ENCODE measurements around the gene CNTN3. TPM values are rescaled to one million over a fixed set of nuclear protein-coding genes. Genes with fewer than 3 reads are reported as not detected.

CNTN3 gene
- polyA plus RNA-seq, 1 donor (not counting 4 experiments of a cell fraction or from before 2014, with no cell fraction given), result 0.01 TPM

DNA sequence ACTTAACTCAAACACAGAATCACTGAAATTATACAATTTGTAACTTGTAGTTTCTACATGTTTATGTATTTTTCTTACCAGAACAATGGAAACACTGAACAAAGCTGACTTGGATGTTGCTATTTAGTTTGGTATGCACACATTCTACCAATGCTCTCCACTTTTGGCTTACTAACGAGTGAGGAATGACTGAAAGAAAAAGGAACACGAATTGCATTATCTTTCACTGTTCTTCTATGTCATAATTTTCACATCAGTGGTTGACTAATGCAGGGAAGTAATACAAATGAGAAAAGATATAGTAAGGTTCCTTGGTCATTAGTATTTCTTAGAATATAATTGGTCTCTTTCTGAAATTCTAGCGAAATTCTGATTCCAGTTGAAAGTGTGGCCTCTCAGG, 9.8 kb upstream of the CNTN3 start:
- Histone ChIP-seq H3K9ac (ENCODE audit: control insufficient read depth, extremely low read depth, insufficient read depth, low read length) (no peak overlapping the region), H4K20me1 (ENCODE audit: control insufficient read depth, extremely low read depth, insufficient read depth, low read length) (no peaks in the 10 kb centered on the region), H3K4me3 (ENCODE audit: control insufficient read depth in 2 of 3, extremely low read depth in 1 of 3, insufficient read depth in 2 of 3, low read depth in 1 of 3, low read length in 3 of 3) (no peak overlapping the region), H3K4me2 (ENCODE audit: control insufficient read depth, extremely low read depth, insufficient read depth, low read depth, low read length) (no peak overlapping the region), H3K27me3 (ENCODE audit: control insufficient read depth, extremely low read depth, insufficient read depth, low read length) (no peaks in the 10 kb centered on the region), H3K36me3 (ENCODE audit: control insufficient read depth in 2 of 2, extremely low read depth in 1 of 2, insufficient read depth in 2 of 2, low read length in 2 of 2) (no peaks in the 10 kb centered on the region), H3K9me1 (ENCODE audit: control insufficient read depth, extremely low read depth, insufficient read depth, low read length) (no peaks in the 10 kb centered on the region), H3K9me3 (ENCODE audit: control insufficient read depth, low read depth, low read length) (no peaks in the 10 kb centered on the region), H2AFZ (ENCODE audit: control insufficient read depth, low read length) (no peak overlapping the region), H3K79me2 (ENCODE audit: control insufficient read depth, insufficient read depth, low read length) (no peaks in the 10 kb centered on the region), H3K27ac (ENCODE audit: control insufficient read depth, insufficient read depth, low read length) (no peak overlapping the region), H3K4me1 (ENCODE audit: control insufficient read depth, extremely low read depth, insufficient read depth, low read length) (no peaks in the 10 kb centered on the region)
- no peak for TF ChIP-seq CTCF (optimal IDR thresholded peaks at IDR 0.05 in 1 of 3, IDR thresholded peaks at IDR 0.05 in 1 of 3, conservative IDR thresholded peaks at IDR 0.05 in 1 of 3; ENCODE audit: extremely low read depth in 1 of 3, insufficient read depth in 2 of 3, low read length in 3 of 3)
- TF ChIP-seq EZH2 (IDR thresholded peaks at IDR 0.05; ENCODE audit: low read length), result no peak
- no peak for FAIRE-seq
- dilution Hi-C loops (cut with MboI; ENCODE audit: extremely low pct_ligation_motif_present, low sequenced_read_pairs), result no loop called here
- DNase-seq (ENCODE audit: low read depth, low spot score), result no peak

GRCh38 chr3:74623261-74623836, 8.9 kb upstream of the CNTN3 start:
- TF ChIP-seq EZH2 (IDR thresholded peaks at IDR 0.05; ENCODE audit: low read length) (no peak), CTCF (optimal IDR thresholded peaks at IDR 0.05 in 1 of 3, IDR thresholded peaks at IDR 0.05 in 1 of 3, conservative IDR thresholded peaks at IDR 0.05 in 1 of 3; ENCODE audit: extremely low read depth in 1 of 3, insufficient read depth in 2 of 3, low read length in 3 of 3) (no peak)
- Histone ChIP-seq H3K4me1 (ENCODE audit: control insufficient read depth, extremely low read depth, insufficient read depth, low read length) (no peaks in the 10 kb centered on the region), H3K36me3 (ENCODE audit: control insufficient read depth in 2 of 2, extremely low read depth in 1 of 2, insufficient read depth in 2 of 2, low read length in 2 of 2) (no peaks in the 10 kb centered on the region), H3K9ac (ENCODE audit: control insufficient read depth, extremely low read depth, insufficient read depth, low read length) (no peak overlapping the region), H3K9me1 (ENCODE audit: control insufficient read depth, extremely low read depth, insufficient read depth, low read length) (no peaks in the 10 kb centered on the region), H3K27ac (ENCODE audit: control insufficient read depth, insufficient read depth, low read length) (no peak overlapping the region), H3K4me2 (ENCODE audit: control insufficient read depth, extremely low read depth, insufficient read depth, low read depth, low read length) (no peak overlapping the region), H3K79me2 (ENCODE audit: control insufficient read depth, insufficient read depth, low read length) (no peaks in the 10 kb centered on the region), H4K20me1 (ENCODE audit: control insufficient read depth, extremely low read depth, insufficient read depth, low read length) (no peaks in the 10 kb centered on the region), H2AFZ (ENCODE audit: control insufficient read depth, low read length) (no peak overlapping the region), H3K4me3 (ENCODE audit: control insufficient read depth in 2 of 3, extremely low read depth in 1 of 3, insufficient read depth in 2 of 3, low read depth in 1 of 3, low read length in 3 of 3) (no peak overlapping the region), H3K27me3 (ENCODE audit: control insufficient read depth, extremely low read depth, insufficient read depth, low read length) (no peaks in the 10 kb centered on the region), H3K9me3 (ENCODE audit: control insufficient read depth, low read depth, low read length) (no peaks in the 10 kb centered on the region)
- no peak for FAIRE-seq
- DNase-seq (ENCODE audit: low read depth, low spot score), result no peak
- dilution Hi-C loops (cut with MboI; ENCODE audit: extremely low pct_ligation_motif_present, low sequenced_read_pairs), result no loop called here

Measured in keratinocyte (primary cell).